WI38 (cell line): ENCODE results near the gene ALKBH2.

Experiments used
- H3K4me3 ChIP-seq: 2 replicates; pipeline ENCODE4 v1.5.1; 2011; ENCODE audit warnings: low read depth, mild to moderate bottlenecking, control low read depth, low read length
- CTCF ChIP-seq: IDR thresholded peaks from 2 replicates; pipeline ENCODE4 v1.5.1; 2012; ENCODE audit warnings: low read depth, mild to moderate bottlenecking, control low read depth, low read length

The ALKBH2 gene

GRCh38 chr12:109088818-109089217, 4.5 kb downstream of the ALKBH2 start:
- no peak for TF ChIP-seq CTCF
- H3K4me3 ChIP-seq = no peak overlapping the region

GRCh38 chr12:109087250-109087649, 6.0 kb downstream of the ALKBH2 start:
- no peak for TF ChIP-seq CTCF
- no peak overlapping the region for H3K4me3 ChIP-seq

GRCh38 chr12:109085590-109085989, 7.7 kb downstream of the ALKBH2 start:
- no peak for TF ChIP-seq CTCF
- H3K4me3 ChIP-seq = no peak overlapping the region

- no peak overlapping the region for H3K4me3 ChIP-seq
- TF ChIP-seq CTCF = no peak
Observed at GRCh38 chr12:109084425-109084824, 8.8 kb downstream of the ALKBH2 start.

GRCh38 chr12:109082751-109083150, 10.5 kb downstream of the ALKBH2 start:
- no peak for TF ChIP-seq CTCF
- H3K4me3 ChIP-seq = no peak overlapping the region

- TF ChIP-seq CTCF = no peak
- H3K4me3 ChIP-seq = no peak overlapping the region
Observed at GRCh38 chr12:109074866-109075265, 18.4 kb downstream of the ALKBH2 start.

GRCh38 chr12:109069307-109070271, 23.7 kb downstream of the ALKBH2 start:
- no peak overlapping the region for H3K4me3 ChIP-seq
- TF ChIP-seq CTCF = no peak
